HepG2 (cell line): ENCODE measurements around the gene SPTY2D1. TPM values are rescaled to one million over a fixed set of nuclear protein-coding genes. Genes with fewer than 3 reads are reported as not detected.

Experiments
- FOXK1 ChIP-seq: sonication (generic); formaldehyde crosslinking; IDR thresholded peaks from 2 replicates; pipeline ENCODE4 v1.4.0; 2020; ENCODE audit warnings: low read depth, missing genetic modification reagents, borderline replicate concordance
- FOXM1 ChIP-seq: sonication (generic); formaldehyde crosslinking; IDR thresholded peaks from 2 replicates; pipeline ENCODE4 v1.5.0; 2020; ENCODE audit warnings: missing genetic modification reagents
- GATAD1 ChIP-seq: IDR thresholded peaks from 2 replicates; pipeline ENCODE4 v1.6.1; 2016; ENCODE audit warnings: missing genetic modification reagents, missing compliant biosample characterization
- HIVEP1 ChIP-seq: sonication (generic); formaldehyde crosslinking; IDR thresholded peaks from 2 replicates; pipeline ENCODE4 v1.4.0; 2020; ENCODE audit warnings: mild to moderate bottlenecking, missing genetic modification reagents
- LCORL ChIP-seq, 2 experiments: fragments of 450-650 bp in 1 of 2; sonication (generic) in 1 of 2; formaldehyde crosslinking in 1 of 2; IDR thresholded peaks; 2 replicates each; pipeline versions ENCODE4 v1.5.0 to v1.6.1; 2017 to 2020; ENCODE audit warnings: antibody characterized with exemption in 1 of 2, missing genetic modification reagents in 1 of 2
- MLLT10 ChIP-seq: sonication (generic); formaldehyde crosslinking; IDR thresholded peaks from 2 replicates; pipeline ENCODE4 v1.4.0; 2020; ENCODE audit warnings: missing genetic modification reagents
- SP140L ChIP-seq: sonication (generic); formaldehyde crosslinking; IDR thresholded peaks from 2 replicates; pipeline ENCODE4 v1.4.0; 2020; ENCODE audit warnings: missing genetic modification reagents, borderline replicate concordance
- THAP11 ChIP-seq: IDR thresholded peaks from 2 replicates; pipeline ENCODE4 v1.6.1; 2016; ENCODE audit warnings: missing biosample characterization, missing genetic modification reagents
- ZFP82 ChIP-seq: sonication (generic); formaldehyde crosslinking; IDR thresholded peaks from 2 replicates; pipeline ENCODE4 v1.5.1; 2020; ENCODE audit warnings: mild to moderate bottlenecking, missing genetic modification reagents, borderline replicate concordance
- ZNF260 ChIP-seq: sonication (generic); formaldehyde crosslinking; IDR thresholded peaks from 2 replicates; pipeline ENCODE4 v1.4.0; 2020; ENCODE audit warnings: missing genetic modification reagents, low read depth, mild to moderate bottlenecking, borderline replicate concordance
- ZNF296 ChIP-seq: sonication (generic); formaldehyde crosslinking; conservative IDR thresholded peaks from 2 replicates; pipeline ENCODE4 v1.5.0; 2020; ENCODE audit warnings: mild to moderate bottlenecking, missing genetic modification reagents
- ZNF333 ChIP-seq: sonication (generic); formaldehyde crosslinking; IDR thresholded peaks from 2 replicates; pipeline ENCODE4 v1.4.0; 2020; ENCODE audit warnings: mild to moderate bottlenecking, missing genetic modification reagents, borderline replicate concordance
- polyA plus RNA-seq, 8 experiments: library from polyadenylated mRNA; depleted of rRNA in 3 of 8; stranded (reverse) in 7 of 8; unstranded in 1 of 8; fragments of >200 nt; fragmentation: Illumina TruSeq in 4 of 8; extraction: Trizol in 4 of 8; gene quantifications; 2 replicates each; pipeline versions ENCODE4 v1.2.1 to v1.2.3, GENCODE V29; 2011 to 2016; ENCODE audit warnings: low read depth in 4 of 8, missing spikeins in 1 of 8, mixed read lengths in 1 of 8; ENCODE audit not compliant: insufficient read depth in 1 of 8
- total RNA-seq, 5 experiments: library from RNA; depleted of rRNA; stranded (reverse); fragments of >200 nt; fragmentation: Illumina TruSeq; extraction: Trizol; gene quantifications; 2 replicates each; pipeline ENCODE4 v1.2.3, GENCODE V29; 2016; ENCODE audit warnings: low read depth in 1 of 5
- TF ChIP-seq, protein P1 (sequence below): sonication (generic); formaldehyde crosslinking; IDR thresholded peaks from 2 replicates; pipeline ENCODE4 v1.5.1; 2020; ENCODE audit warnings: missing genetic modification reagents, mild to moderate bottlenecking, borderline replicate concordance
- TF ChIP-seq, protein P2 (sequence below): sonication (generic); formaldehyde crosslinking; IDR thresholded peaks from 2 replicates; pipeline ENCODE4; 2020; ENCODE audit warnings: missing genetic modification reagents, mild to moderate bottlenecking, borderline replicate concordance
- TF ChIP-seq, protein P3 (sequence below), 2 experiments: sonication (generic) in 1 of 2; formaldehyde crosslinking in 1 of 2; IDR thresholded peaks; 2 replicates each; pipeline versions ENCODE4 v1.5.1 to v1.6.1; 2011 to 2020; ENCODE audit warnings: borderline replicate concordance in 1 of 2, low read depth in 1 of 2, low read length in 1 of 2, mild to moderate bottlenecking in 1 of 2, missing genetic modification reagents in 1 of 2, moderate library complexity in 1 of 2
- TF ChIP-seq, protein P4 (sequence below): IDR thresholded peaks from 2 replicates; pipeline ENCODE4 v1.6.1; 2016; ENCODE audit warnings: low read depth, missing genetic modification reagents, missing compliant biosample characterization

SPTY2D1 gene
- total and polyA plus RNA-seq, 2 of the 13 experiments (the other 11 are each of a cell fraction or from before 2014, with no cell fraction given), result 6.9 to 14.8 TPM

DNA sequence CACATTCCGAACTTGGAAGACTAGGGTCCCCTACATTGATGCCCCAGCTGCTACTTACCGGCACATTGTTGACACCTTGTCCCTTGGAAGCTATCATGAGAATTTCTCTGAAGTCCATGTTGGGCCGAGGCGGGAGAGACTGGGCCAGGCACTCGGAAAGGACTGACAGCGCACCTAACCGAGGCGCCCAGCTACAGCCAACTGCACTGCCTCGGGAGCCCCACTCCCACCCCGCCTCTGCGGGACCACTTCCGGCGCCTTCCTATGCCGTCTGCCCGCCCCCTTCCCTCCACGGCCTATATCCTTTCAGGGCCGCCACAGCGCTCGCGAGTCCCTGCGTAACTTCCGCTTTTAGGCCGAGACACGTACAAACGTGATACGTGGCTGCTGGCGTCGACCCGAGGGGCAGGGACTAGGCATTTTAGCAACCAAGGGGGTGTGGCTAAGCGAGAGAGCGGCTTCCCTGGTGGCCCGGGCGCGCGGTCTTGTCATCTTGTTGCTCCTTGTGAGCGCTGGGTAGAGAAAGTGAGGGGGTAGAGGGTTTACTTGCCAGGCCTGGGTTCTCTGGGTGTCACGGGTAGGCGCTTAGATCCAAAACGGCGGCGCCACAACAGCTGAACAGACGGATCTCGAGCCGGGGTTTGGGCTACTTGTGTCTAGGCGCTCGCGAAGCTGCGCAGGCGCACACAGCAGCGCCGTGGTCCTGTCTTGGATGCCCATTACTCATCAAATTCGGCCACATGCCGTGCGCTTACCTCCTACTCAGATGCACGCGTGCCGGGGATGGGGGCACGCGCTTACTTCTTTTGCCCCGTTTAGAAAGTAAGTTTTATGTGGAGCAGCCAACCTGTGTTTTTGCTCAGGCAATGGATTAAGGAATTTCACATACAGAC is at the start of gene SPTY2D1 (continued):
- TF ChIP-seq, protein P1, sequence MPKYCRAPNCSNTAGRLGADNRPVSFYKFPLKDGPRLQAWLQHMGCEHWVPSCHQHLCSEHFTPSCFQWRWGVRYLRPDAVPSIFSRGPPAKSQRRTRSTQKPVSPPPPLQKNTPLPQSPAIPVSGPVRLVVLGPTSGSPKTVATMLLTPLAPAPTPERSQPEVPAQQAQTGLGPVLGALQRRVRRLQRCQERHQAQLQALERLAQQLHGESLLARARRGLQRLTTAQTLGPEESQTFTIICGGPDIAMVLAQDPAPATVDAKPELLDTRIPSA (CRISPR knock-in tag), result no peak
- TF ChIP-seq GATAD1 (CRISPR knock-in tag), result peak; percentile 98
- TF ChIP-seq, protein P2, sequence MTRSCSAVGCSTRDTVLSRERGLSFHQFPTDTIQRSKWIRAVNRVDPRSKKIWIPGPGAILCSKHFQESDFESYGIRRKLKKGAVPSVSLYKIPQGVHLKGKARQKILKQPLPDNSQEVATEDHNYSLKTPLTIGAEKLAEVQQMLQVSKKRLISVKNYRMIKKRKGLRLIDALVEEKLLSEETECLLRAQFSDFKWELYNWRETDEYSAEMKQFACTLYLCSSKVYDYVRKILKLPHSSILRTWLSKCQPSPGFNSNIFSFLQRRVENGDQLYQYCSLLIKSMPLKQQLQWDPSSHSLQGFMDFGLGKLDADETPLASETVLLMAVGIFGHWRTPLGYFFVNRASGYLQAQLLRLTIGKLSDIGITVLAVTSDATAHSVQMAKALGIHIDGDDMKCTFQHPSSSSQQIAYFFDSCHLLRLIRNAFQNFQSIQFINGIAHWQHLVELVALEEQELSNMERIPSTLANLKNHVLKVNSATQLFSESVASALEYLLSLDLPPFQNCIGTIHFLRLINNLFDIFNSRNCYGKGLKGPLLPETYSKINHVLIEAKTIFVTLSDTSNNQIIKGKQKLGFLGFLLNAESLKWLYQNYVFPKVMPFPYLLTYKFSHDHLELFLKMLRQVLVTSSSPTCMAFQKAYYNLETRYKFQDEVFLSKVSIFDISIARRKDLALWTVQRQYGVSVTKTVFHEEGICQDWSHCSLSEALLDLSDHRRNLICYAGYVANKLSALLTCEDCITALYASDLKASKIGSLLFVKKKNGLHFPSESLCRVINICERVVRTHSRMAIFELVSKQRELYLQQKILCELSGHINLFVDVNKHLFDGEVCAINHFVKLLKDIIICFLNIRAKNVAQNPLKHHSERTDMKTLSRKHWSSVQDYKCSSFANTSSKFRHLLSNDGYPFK (CRISPR knock-in tag), result peak; percentile 98
- peak; percentile 45; the same call in 1 of the 2 replicates for TF ChIP-seq ZFP82 (CRISPR knock-in tag)
- TF ChIP-seq HIVEP1 (CRISPR knock-in tag), result peak; percentile 86
- TF ChIP-seq ZNF296, result no peak
- TF ChIP-seq LCORL (IDR thresholded peaks at IDR 0.05), result no peak
- TF ChIP-seq LCORL (CRISPR knock-in tag; IDR thresholded peaks at IDR 0.05), result peak; percentile 75
- TF ChIP-seq, protein P3, sequence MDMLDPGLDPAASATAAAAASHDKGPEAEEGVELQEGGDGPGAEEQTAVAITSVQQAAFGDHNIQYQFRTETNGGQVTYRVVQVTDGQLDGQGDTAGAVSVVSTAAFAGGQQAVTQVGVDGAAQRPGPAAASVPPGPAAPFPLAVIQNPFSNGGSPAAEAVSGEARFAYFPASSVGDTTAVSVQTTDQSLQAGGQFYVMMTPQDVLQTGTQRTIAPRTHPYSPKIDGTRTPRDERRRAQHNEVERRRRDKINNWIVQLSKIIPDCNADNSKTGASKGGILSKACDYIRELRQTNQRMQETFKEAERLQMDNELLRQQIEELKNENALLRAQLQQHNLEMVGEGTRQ (IDR thresholded peaks at IDR 0.05; ENCODE audit: low read depth, low read length), result no peak
- TF ChIP-seq, protein P3 (CRISPR knock-in tag; IDR thresholded peaks at IDR 0.05; ENCODE audit: borderline replicate concordance), result no peak; the same call in 1 of the 2 replicates
- peak; percentile 95 for TF ChIP-seq THAP11 (CRISPR knock-in tag)
- peak; percentile 82 for TF ChIP-seq FOXK1 (CRISPR knock-in tag)
- 0 out of 2 replicates have a peak, but pooled peaks have one; percentile 34 for TF ChIP-seq ZNF333 (CRISPR knock-in tag)
- 0 out of 2 replicates have a peak, but pooled peaks have one; percentile 46 for TF ChIP-seq SP140L
- no peak for TF ChIP-seq FOXM1 (CRISPR knock-in tag)
- TF ChIP-seq ZNF260, result no peak
- TF ChIP-seq MLLT10 (CRISPR knock-in tag), result no peak
- TF ChIP-seq, protein P4, sequence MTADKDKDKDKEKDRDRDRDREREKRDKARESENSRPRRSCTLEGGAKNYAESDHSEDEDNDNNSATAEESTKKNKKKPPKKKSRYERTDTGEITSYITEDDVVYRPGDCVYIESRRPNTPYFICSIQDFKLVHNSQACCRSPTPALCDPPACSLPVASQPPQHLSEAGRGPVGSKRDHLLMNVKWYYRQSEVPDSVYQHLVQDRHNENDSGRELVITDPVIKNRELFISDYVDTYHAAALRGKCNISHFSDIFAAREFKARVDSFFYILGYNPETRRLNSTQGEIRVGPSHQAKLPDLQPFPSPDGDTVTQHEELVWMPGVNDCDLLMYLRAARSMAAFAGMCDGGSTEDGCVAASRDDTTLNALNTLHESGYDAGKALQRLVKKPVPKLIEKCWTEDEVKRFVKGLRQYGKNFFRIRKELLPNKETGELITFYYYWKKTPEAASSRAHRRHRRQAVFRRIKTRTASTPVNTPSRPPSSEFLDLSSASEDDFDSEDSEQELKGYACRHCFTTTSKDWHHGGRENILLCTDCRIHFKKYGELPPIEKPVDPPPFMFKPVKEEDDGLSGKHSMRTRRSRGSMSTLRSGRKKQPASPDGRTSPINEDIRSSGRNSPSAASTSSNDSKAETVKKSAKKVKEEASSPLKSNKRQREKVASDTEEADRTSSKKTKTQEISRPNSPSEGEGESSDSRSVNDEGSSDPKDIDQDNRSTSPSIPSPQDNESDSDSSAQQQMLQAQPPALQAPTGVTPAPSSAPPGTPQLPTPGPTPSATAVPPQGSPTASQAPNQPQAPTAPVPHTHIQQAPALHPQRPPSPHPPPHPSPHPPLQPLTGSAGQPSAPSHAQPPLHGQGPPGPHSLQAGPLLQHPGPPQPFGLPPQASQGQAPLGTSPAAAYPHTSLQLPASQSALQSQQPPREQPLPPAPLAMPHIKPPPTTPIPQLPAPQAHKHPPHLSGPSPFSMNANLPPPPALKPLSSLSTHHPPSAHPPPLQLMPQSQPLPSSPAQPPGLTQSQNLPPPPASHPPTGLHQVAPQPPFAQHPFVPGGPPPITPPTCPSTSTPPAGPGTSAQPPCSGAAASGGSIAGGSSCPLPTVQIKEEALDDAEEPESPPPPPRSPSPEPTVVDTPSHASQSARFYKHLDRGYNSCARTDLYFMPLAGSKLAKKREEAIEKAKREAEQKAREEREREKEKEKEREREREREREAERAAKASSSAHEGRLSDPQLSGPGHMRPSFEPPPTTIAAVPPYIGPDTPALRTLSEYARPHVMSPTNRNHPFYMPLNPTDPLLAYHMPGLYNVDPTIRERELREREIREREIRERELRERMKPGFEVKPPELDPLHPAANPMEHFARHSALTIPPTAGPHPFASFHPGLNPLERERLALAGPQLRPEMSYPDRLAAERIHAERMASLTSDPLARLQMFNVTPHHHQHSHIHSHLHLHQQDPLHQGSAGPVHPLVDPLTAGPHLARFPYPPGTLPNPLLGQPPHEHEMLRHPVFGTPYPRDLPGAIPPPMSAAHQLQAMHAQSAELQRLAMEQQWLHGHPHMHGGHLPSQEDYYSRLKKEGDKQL (CRISPR knock-in tag), result no peak
